GM18868 (cell line): Measurements from ENCODE around the gene DPH5.
A peak's percentile ranks its signal among the peaks of the same experiment; 100 is the strongest.
"Not testable (repeated sequence)": the region's sequence is repeated elsewhere in the genome, so short reads cannot be mapped to it uniquely, and the experiment has no call there.

Experiments
- ATAC-seq: cut with Tn5 transposase; IDR thresholded peaks from one replicate; pipeline ENCODE4 v1.9.1; 2021; ENCODE audit warnings: mild to moderate bottlenecking, moderate library complexity; ENCODE audit not compliant: unreplicated experiment

Gene DPH5

DNA sequence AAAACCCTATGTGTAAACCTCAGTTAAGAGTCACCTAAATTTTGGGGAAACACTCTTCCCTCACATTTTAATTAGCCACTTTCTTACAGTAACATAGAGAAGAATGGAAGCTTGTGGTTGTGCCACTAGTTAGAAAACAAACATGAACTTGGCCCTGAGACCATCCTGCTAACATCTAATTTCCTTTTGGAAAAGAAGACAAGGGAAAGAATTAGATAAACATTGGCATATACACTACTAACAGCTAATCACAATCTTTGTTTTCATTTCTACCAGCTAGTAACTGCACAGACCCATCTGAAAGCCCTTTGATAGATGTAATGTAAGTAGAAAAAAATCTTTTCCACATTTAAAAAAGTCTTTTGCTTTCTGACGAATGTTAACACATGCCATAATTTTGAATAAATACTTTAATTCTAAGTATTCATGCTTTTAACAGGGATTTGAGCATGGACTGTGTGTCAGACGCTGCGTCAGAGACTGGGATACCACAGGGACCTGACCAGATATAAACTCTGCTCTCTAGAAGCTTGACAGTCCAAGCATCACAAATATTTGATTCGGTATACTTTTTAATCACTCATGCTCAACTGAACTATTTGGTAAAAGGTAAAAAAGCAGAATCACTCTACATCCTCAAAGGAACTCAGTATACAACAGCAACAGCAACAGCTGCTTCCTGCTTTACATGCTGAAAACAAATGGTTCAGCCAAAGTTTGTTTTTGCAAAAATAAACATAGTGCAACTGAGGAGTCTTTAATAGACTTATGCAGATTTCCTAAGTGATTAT is 30.2 kb downstream of the DPH5 start:
- ATAC-seq = no peak

DNA sequence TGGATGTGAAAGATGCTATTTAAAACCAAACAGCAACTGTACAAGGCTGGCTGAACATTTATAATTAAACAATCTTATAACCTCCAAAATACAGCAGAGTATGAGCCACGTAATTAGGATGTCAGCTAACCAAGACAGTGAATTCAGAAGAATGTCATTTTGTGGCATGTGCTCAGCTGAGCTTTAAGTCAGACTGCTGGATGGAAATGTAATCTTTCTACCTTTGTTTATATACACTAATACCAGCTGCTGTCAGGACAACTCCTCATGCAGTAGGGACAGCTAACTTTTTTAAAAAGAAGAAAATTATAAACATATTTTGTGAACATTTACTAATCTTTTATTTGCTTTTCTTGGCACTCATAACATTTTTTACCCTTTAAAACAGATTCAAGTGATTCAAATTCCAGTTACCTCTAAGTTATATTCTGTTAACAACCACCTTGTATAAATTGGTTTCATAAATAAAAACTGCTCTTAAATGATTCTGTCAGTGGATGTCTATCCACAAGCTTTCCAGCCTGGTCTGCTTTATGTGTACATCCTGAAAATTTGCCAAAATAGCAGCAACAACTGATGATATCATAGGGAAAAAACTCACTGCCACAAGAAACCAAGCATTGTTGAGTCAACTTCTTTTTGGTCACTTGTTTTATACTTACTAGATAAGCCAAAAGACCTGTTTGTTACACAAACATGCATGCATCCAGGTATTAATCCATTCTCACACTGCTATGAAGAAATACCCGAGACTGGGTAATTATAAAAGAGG is 36.1 kb downstream of the DPH5 start:
- no peak for ATAC-seq

DNA sequence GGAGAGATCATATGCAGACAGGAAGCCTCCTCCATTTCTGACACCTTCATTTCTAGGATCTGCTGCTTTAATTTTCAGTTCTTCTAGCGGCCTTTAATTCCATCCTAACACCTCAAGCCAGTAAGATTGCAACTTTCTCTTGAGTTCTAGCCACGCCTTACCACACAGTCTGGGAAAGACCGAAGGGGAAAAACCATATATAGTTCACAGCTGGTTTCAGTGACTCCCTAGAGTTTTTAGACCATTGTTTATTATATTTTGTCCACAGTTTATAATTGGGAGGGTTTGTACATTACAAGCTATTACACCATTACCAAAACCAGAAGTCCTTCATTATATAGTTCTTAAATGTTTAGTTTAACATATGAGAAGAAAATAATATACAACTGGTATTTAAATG is 37.5 kb downstream of the DPH5 start:
- no peak for ATAC-seq

DNA sequence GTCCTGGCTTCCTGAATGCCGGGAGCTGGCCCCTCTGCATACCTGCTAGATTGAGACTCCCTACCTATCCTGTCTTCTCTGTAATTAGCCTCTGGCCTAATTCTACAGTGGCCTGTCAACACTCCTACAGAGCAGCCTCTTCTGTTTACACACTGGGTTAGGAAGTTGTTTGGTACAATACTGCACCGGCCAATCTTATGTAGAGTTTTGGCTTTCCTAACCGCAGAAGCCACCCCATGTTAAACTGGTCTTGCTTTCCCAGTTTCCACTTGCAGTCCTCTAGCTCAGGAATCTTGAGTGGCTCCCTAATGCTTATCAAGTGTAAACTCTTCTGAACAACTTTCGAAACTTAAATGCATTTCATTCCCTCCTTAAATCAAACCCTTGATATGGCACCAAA is 42.8 kb downstream of the DPH5 start:
- no peak for ATAC-seq

DNA sequence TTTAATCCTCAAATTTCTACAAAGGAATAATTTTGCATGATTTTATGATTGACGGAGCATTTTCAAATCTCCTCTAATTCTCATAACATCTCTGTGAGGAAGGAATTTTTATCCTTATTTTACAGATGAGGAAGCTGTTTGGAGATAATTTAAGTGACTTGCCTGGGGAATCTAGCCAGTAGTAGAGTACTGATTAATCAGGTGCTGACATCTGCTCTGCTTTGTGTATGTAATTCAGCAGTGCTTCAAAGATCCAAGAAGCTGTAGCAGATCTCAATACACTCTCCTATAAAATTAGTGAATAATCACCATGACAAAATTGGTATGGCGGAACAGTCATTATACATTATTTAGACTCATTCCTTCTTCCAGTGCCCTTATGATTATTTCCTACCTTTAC is 46.0 kb downstream of the DPH5 start:
- ATAC-seq = no peak

DNA sequence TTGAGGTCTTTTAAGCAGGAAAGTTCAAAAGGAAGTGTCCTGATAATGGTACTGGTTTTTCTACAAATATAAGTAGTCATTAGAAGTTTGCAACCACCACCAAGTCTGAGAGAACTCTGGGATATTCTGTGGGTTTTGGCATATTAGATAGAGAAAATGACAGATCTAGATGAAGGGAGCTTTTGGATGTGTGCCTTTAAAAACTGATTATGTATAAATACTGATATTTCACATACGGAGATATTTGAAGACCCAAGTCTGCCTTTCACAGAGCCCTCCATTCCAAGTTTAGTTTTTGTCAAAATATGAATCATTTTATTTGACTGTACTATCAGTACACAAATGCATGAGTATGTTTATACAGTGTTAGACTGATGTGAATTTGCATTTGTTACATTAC is 48.6 kb downstream of the DPH5 start:
- no peak for ATAC-seq

- no peak for ATAC-seq
Measured at GRCh38 chr1:100972185-100972584, 53.4 kb downstream of the DPH5 start.

GRCh38 chr1:100971021-100971420 is 54.6 kb downstream of the DPH5 start:
- ATAC-seq = no peak

DNA sequence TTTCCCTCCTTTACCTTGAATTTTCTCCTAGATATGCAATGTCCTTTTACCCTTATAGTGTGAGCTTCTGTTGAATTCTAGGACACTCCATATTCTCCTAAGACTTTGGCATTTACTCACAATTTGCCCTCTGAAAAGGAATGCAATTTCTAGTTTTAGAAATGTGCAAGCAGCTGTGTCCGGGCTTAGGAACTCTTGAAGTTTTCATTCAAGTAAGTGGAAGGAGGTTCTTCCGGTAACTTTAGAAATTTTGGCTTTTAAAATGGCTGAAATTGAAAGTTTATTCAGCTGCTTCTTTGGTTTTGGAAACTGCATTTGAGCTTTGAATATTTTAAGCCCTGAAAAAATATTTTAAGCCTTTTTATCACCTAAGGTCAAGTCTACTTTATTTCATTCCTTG is 56.3 kb downstream of the DPH5 start:
- ATAC-seq = no peak

GRCh38 chr1:100968621-100969020 is 57.0 kb downstream of the DPH5 start:
- no peak for ATAC-seq

DNA sequence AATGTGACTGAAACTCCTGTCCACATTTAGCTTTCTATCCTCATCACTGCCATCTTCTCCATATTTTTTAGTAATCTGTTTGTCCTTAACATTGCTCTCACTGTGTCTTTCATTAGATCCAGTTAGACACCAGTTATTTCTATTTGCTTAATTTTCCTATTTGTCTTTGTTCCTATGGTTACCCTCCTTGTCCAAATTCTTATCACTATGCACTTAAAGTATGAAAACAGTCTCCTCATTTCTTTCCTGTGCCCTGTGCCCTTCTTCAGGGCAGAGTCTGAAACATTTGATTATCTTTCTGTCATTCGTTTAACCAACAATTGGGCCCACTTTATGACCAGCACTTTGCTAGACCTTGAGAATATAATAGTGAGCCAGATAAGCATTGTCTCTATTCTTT is 65.5 kb downstream of the DPH5 start:
- ATAC-seq = no peak

GRCh38 chr1:100959502-100960060 is 66.0 kb downstream of the DPH5 start:
- no peak for ATAC-seq

- no peak for ATAC-seq
Measured at GRCh38 chr1:100955322-100955721, 70.3 kb downstream of the DPH5 start.

DNA sequence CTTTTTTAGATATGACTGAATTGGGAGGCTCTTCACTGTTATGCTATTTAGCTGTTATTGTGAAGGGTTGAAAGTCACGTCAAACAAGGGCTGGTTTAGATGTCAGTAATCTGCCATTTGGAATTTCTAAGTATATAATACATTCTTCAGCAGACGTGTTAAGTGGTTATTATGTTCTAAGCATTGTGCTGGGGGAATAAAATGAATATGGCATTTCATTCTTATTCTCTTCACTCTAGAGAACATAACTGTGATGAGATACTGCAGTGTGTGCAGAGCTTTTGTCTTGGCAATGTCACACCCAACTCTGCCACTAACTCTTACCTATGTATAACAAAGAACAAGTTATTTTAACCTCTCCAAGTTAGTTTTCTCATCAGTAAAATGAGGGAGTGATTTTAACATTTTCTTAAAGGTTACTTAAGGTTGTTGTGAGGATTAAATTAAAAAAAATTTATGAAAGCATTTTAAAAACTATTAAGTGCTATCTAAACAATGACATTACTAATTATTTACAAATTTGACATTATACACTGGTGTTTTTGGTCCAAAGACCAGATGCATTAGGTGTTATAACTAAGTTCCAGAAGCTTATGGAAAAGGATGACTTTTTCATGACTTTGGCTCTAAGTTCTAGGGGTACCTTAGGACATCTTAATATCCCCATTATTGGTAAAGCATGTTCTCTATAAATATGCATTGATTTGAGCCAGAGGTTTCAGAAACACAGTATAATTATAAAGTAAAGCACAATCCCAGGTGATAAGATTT is 71.4 kb downstream of the DPH5 start:
- no peak for ATAC-seq

DNA sequence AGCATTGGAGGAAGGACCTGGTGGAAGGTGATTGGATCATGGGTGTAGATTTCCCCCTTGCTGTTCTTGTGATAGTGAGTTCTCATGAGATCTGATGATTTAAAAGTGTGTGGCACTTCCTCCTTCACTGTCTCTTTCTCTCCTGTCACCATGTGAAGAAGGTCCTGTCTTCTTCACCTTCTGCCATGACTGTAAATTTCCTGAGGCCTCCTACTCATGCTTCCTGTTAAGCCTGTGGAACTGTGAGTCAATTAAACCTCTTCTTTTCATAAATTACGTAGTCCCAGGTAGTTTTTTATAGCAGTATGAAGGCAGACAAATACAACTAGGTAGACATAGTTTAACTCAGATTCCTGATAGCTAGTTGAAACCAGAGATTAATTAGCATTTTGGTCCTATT is 72.6 kb downstream of the DPH5 start:
- not testable (repeated sequence) for ATAC-seq

GRCh38 chr1:100952104-100952745 is 73.4 kb downstream of the DPH5 start:
- ATAC-seq = no peak

GRCh38 chr1:100950781-100951180 is 74.8 kb downstream of the DPH5 start:
- ATAC-seq = no peak

- no peak for ATAC-seq
Measured at GRCh38 chr1:100950337-100950736, 75.2 kb downstream of the DPH5 start.

DNA sequence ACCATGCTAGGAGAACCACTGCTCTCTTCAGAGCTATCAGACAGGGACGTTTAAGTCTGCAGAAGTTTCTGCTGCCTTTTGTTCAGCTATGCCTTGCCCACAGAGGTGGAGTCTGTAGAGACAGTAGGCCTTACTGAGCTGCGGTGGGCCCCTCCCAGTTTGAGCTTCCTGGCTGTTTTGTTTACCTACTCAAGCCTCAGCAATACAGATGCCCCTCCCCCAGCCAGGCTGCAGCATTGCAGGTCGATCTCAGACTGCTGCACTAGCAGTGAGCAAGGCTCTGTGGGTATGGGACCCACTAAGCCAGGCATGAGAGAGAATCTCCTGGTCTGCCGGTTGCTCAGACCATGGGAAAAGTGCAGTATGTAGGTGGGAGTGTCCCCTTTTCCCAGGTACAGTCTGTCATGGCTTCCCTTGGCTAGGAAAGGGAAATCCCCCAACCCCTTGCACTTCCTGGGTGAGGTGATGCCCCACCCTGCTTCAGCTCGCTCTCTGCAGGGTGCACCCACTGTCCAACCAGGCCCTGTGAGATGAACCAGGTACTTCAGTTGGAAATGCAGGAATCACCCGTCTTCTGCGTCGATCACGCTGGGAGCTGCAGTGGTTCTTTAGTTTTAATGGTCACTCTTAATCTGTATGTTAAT is 75.9 kb downstream of the DPH5 start:
- peak; percentile 93 for ATAC-seq

GRCh38 chr1:100948721-100949405 is 76.7 kb downstream of the DPH5 start:
- not testable (repeated sequence) for ATAC-seq
